ENCODE data around the gene DNAJC18. TPM values are rescaled to one million over a fixed set of nuclear protein-coding genes. Genes with fewer than 3 reads are reported as not detected.

The DNAJC18 gene
- total and polyA plus RNA-seq, 2 of the 8 experiments (the other 6 are each of a cell fraction or from before 2014, with no cell fraction given) = 7.8 to 29.2 TPM

DNA sequence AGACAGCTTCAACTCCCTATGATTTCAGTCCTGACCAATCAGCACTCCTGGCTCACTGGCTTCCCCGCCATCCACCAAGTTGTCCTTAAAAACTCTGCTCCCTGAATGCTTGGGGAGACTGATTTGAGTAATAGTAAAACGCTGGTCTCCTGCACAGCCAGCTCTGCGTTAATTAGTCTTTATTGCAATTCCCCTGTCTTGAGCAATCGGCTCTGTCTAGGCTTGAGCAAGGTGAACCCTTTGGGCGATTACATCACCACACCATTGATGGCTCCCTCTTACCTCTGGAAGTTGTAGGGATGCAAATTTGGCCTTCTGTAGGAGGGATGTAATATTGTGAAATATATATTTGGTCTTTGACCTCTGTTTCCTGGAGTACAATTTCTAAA lies 53.3 kb downstream of the DNAJC18 start:
- ChIA-PET POLR2A (ENCODE audit: partially characterized antibody) (interaction anchor here (0.7 to 3.6 kb wide), 5 partner anchors 10 to 103 kb away, joined by 3 to 16 read pairs (median 3); no protein-coding TSS in a partner anchor), CTCF (ENCODE audit: partially characterized antibody) (interaction anchor here (1.1 to 2.7 kb wide), 2 partner anchors 17 to 218 kb away, joined by 5 to 15 read pairs; no protein-coding TSS in a partner anchor)
- no peak overlapping the region for H2BK15ac ChIP-seq (ENCODE audit: low read length)
- no peak overlapping the region for H2AFZ ChIP-seq (ENCODE audit: low read length)
- no peaks in the 10 kb centered on the region for H3K27me3 ChIP-seq (replicated peaks in 1 of 4; ENCODE audit: control insufficient read depth in 3 of 4, extremely low read depth in 1 of 4, insufficient read depth in 3 of 4, low read length in 3 of 4)
- no peaks in the 10 kb centered on the region for H3K9me3 ChIP-seq (ENCODE audit: insufficient read depth in 2 of 2, low read depth in 1 of 2, low read length in 1 of 2)
- H3K56ac ChIP-seq (replicated peaks; ENCODE audit: insufficient read length, low read depth, low read length) = no peak overlapping the region
- H3K4me1 ChIP-seq (replicated peaks in 1 of 4; ENCODE audit: control insufficient read depth in 3 of 4, insufficient read depth in 4 of 4, low read length in 3 of 4) = peaks cover 3 to 12% (median 8%) of the 10 kb centered on the region in 4 experiments
- H3K79me2 ChIP-seq (ENCODE audit: control insufficient read depth in 1 of 2, insufficient read depth in 2 of 2, low read length in 2 of 2) = no peaks in the 10 kb centered on the region
- FAIRE-seq (no peak), DNase-seq (ENCODE audit: low read depth in 1 of 2, low spot score in 2 of 2) (no peak)
- no peak overlapping the region for H3K23ac ChIP-seq (ENCODE audit: insufficient read length)
- H4K20me1 ChIP-seq (replicated peaks in 1 of 2; ENCODE audit: control insufficient read depth in 1 of 2, insufficient read depth in 2 of 2, low read length in 2 of 2) = peaks cover 0 to 2% of the 10 kb centered on the region in 2 experiments
- no peak overlapping the region for H4K91ac ChIP-seq (replicated peaks; ENCODE audit: insufficient read length, low read length)
- H2AK5ac ChIP-seq (ENCODE audit: low read depth, low read length) = no peak overlapping the region
- H4K5ac ChIP-seq (ENCODE audit: insufficient read length, low read depth, low read length) = no peak overlapping the region
- H3K27ac ChIP-seq (ENCODE audit: low read depth, low read length) = no peak overlapping the region
- H3K14ac ChIP-seq (ENCODE audit: insufficient read length) = no peak overlapping the region
- no peak overlapping the region for H3K4me3 ChIP-seq (ENCODE audit: extremely low read depth in 1 of 4, insufficient read depth in 2 of 4, low read depth in 3 of 4, low read length in 4 of 4)
- H3K18ac ChIP-seq (ENCODE audit: extremely low read depth, low read length) = no peak overlapping the region
- no peaks in the 10 kb centered on the region for H3K23me2 ChIP-seq (ENCODE audit: low read depth, low read length)
- H3K4me2 ChIP-seq (ENCODE audit: insufficient read depth in 1 of 2, low read depth in 2 of 2, low read length in 2 of 2) = no peak overlapping the region
- H3K79me1 ChIP-seq (ENCODE audit: low read depth, low read length) = no peaks in the 10 kb centered on the region; the same call in 1 of the 2 replicates
- no peak overlapping the region for H2BK120ac ChIP-seq (replicated peaks; ENCODE audit: low read depth, low read length)
- no peak overlapping the region for H2BK12ac ChIP-seq (ENCODE audit: low read depth, low read length)
- H3K4ac ChIP-seq (replicated peaks; ENCODE audit: insufficient read length, low read depth, low read length) = no peak overlapping the region
- no peaks in the 10 kb centered on the region for H3K36me3 ChIP-seq (ENCODE audit: control insufficient read depth in 2 of 4, insufficient read depth in 4 of 4, low read length in 3 of 4)
- WGBS, 2 experiments (ENCODE audit: extremely low coverage in 1 of 2, insufficient coverage in 1 of 2, insufficient read length in 1 of 2, insufficient replicate concordance in 2 of 2, low coverage in 1 of 2, low lambda C conversion rate in 2 of 2, missing lambda C conversion rate in 1 of 2) = 93% methylated on average over 5 of the region's 5 CpGs; no CpG with 5 or more reads in 1 of the 2 experiments
- no peak overlapping the region for H2BK20ac ChIP-seq (ENCODE audit: low read length)
- H2BK5ac ChIP-seq (ENCODE audit: low read depth, low read length) = no peak overlapping the region; the same call in 1 of the 2 replicates
- H4K8ac ChIP-seq (ENCODE audit: extremely low read depth, insufficient read depth, low read length) = no peak overlapping the region
- no peak overlapping the region for H3K9ac ChIP-seq (replicated peaks in 1 of 4; ENCODE audit: extremely low read depth in 1 of 4, low read depth in 3 of 4, low read length in 3 of 4)
- TF ChIP-seq GTF2F1 (IDR thresholded peaks at IDR 0.05; ENCODE audit: borderline replicate concordance, low read depth, low read length) = no peak
- TF ChIP-seq BACH1 (IDR thresholded peaks at IDR 0.05; ENCODE audit: low read length) = no peak
- no peak for TF ChIP-seq SP1 (IDR thresholded peaks at IDR 0.05; ENCODE audit: low read depth, low read length)
- TF ChIP-seq CHD2 (IDR thresholded peaks at IDR 0.05; ENCODE audit: low read length) = no peak
- no peak for TF ChIP-seq CEBPB (IDR thresholded peaks at IDR 0.05; ENCODE audit: low read depth, low read length)
- TF ChIP-seq RAD21 (IDR thresholded peaks at IDR 0.05 in 1 of 2, conservative IDR thresholded peaks at IDR 0.05 in 1 of 2; ENCODE audit: low read depth in 2 of 2, low read length in 2 of 2) = no peak
- TF ChIP-seq E2F6 (IDR thresholded peaks at IDR 0.05) = no peak
- no peak for TF ChIP-seq FOSL1 (IDR thresholded peaks at IDR 0.05; ENCODE audit: insufficient read depth, low read depth, low read length)
